OCI-M2 (cell line): ENCODE data around the gene SLC37A3.
"Not testable (repeated sequence)": the region's sequence is repeated elsewhere in the genome, so short reads cannot be mapped to it uniquely, and the experiment has no call there.

Experiments used
- DNase-seq: peaks from one replicate; lab custom pipeline; 2025; ENCODE audit not compliant: unreplicated experiment; lab: John Stamatoyannopoulos, UW

SLC37A3 gene

GRCh38 chr7:140397784-140398750, at the start of gene SLC37A3:
Gene SLC37A3, minus strand, starts transcription at chr7:140398530. Its CDS starts 16,004 bp downstream, at chr7:140382526.
- DNase-seq = peak; percentile 41

GRCh38 chr7:140447841-140448240, 49.5 kb upstream of the SLC37A3 start:
- no peak for DNase-seq

- DNase-seq = no peak
Measured at GRCh38 chr7:140446467-140446866, 48.1 kb upstream of the SLC37A3 start.

GRCh38 chr7:140441519-140441918, 43.2 kb upstream of the SLC37A3 start:
- no peak for DNase-seq

GRCh38 chr7:140440593-140440992, 42.3 kb upstream of the SLC37A3 start:
- no peak for DNase-seq

GRCh38 chr7:140439359-140439758, 41.0 kb upstream of the SLC37A3 start:
- no peak for DNase-seq

- DNase-seq = no peak
Measured at GRCh38 chr7:140435252-140435895, 37.0 kb upstream of the SLC37A3 start.

- DNase-seq = no peak
Measured at GRCh38 chr7:140433396-140433795, 35.1 kb upstream of the SLC37A3 start.

- no peak for DNase-seq
Measured at GRCh38 chr7:140426130-140426529, 27.8 kb upstream of the SLC37A3 start.

GRCh38 chr7:140425718-140426117, 27.4 kb upstream of the SLC37A3 start:
- DNase-seq = no peak

GRCh38 chr7:140423501-140423900, 25.2 kb upstream of the SLC37A3 start:
- DNase-seq = no peak

- DNase-seq = no peak
Measured at GRCh38 chr7:140421521-140421920, 23.2 kb upstream of the SLC37A3 start.

GRCh38 chr7:140418653-140419052, 20.3 kb upstream of the SLC37A3 start:
- no peak for DNase-seq

- not testable (repeated sequence) for DNase-seq
Measured at GRCh38 chr7:140418156-140418472, 19.8 kb upstream of the SLC37A3 start.

- DNase-seq = no peak
Measured at GRCh38 chr7:140417456-140418155, 19.3 kb upstream of the SLC37A3 start.

- DNase-seq = no peak
Measured at GRCh38 chr7:140416560-140416959, 18.2 kb upstream of the SLC37A3 start.

- not testable (repeated sequence) for DNase-seq
Measured at GRCh38 chr7:140415816-140416215, 17.5 kb upstream of the SLC37A3 start.

- DNase-seq = no peak
Measured at GRCh38 chr7:140415361-140415760, 17.0 kb upstream of the SLC37A3 start.

- no peak for DNase-seq
Measured at GRCh38 chr7:140404565-140405065, 6.3 kb upstream of the SLC37A3 start.

GRCh38 chr7:140403878-140404564, 5.7 kb upstream of the SLC37A3 start, which contains the start of gene RAB19:
Gene RAB19, plus strand, starts transcription at chr7:140404058. Its CDS starts 3,589 bp downstream, at chr7:140407647.
- DNase-seq = no peak
